DMS153 treated with DMSO at 0.1 percent for 48 hours (cell line): Measurements from ENCODE around the gene EMC7.
"Not testable (repeated sequence)": the region's sequence is repeated elsewhere in the genome, so short reads cannot be mapped to it uniquely, and the experiment has no call there.

Experiments
- DNase-seq: peaks from one replicate; lab custom pipeline; 2025; ENCODE audit not compliant: unreplicated experiment; lab: John Stamatoyannopoulos, UW

Gene EMC7

DNA sequence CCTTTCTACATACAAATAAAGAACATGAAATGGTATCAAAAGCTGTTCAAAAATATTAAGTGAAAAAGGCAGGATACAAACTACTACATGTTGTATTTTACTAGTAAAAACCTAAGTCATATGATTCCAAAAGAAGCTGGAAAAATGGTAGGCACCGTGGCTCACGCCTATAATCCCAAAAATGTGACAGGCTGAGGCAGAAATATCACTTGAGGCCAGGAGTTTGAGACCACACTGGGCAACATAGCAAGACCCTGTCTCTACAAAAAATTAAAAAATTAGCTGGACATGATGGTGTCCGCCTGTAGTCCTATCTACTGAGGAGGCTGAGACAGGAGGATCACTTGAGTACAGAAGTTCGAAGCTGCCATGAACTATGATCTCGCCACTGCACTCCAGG lies 1.7 kb downstream of the EMC7 start:
- no peak for DNase-seq

DNA sequence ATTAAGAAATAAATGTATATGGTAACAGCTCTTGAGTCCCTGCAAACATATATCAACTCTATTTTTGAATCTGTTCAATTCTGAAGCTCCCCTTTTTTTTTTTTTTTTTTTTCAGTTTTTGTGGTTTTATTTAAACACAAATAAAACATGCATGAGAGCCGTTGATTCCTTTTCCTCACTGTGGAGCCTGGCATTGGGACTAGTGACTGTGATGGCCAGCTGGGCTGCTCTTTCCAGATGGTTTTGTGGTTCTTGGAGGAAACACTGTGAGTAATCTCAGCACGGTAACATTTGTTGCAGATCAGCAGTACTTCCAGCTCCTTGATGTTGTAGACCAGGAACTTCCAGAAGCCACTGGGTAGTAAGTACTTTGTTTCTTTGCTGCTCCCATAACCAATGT lies 15.9 kb downstream of the EMC7 start:
- no peak for DNase-seq

DNA sequence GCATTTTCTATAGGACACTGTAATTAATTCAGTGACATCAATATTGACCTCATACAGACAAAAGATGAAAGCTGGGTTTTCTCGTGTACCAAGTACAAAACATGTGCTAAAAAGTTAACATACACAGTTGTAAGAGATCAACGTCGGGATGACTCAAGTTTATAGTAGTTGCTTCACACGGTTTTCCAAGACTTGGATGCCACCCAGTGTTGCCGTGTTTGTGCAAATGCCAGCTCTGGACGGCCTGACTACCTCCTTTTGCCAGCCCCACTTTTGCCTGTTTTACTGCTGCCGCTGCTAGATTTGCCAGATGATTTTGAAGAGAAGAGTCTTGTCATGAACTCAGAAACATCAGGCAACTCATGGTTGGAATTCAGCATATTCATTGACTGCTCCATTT lies 17.6 kb downstream of the EMC7 start:
- DNase-seq = no peak

DNA sequence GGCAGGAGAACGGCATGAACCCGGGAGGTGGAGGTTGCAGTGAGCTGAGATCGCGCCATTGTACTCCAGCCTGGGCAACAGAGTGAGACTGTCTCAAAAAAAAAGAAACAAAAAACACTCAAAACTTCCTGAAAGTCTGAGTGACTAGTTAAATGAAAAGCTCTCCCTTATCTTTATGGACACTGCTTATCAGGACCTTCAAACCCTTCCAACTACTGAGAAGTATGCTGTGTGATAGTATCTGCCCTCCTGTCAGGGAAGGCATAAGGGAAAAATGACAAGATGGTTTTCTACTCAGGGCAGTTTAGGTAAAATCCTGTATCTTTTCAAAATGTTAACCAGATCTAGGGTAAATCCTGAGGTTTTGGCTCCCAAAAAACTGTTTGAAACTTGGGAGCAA lies 21.8 kb downstream of the EMC7 start:
- no peak for DNase-seq

DNA sequence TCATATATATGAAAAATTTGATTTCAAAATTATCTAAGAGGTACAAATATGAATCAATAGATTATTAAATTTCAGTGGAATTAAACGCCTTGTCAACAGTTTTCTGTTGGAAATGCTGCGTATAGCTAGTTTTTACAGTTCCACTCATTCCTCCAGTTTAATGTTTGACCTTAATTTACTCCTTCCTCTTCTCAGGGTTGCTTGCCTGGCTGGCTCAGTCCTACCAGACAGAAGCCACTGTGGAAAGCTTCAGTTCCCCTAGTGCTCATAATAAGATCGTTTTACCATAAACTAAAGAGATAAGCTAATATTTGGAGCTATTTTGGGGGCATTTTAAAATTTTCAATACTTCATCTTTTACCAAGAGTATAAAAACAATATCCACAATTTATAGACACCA lies 22.8 kb downstream of the EMC7 start:
- DNase-seq = no peak

DNA sequence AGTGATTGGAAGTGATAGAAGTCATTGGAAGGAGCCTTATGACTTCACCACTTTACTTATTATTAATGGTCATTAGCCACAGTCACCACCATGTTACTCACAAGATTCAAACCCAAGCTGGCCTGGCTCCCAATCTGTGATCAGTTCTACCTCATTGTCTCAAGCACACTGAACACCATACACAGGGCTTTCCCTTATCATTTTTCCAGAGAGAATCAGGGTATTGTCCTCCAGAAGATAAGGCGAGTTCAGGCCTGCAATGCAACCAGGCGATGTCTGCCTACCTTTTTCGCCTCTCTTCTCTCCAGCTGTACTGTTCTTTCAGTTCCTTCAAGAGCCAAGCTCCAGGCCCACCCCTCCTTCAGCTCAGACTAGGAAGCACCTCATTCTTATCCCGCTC lies 24.9 kb downstream of the EMC7 start:
- no peak for DNase-seq

DNA sequence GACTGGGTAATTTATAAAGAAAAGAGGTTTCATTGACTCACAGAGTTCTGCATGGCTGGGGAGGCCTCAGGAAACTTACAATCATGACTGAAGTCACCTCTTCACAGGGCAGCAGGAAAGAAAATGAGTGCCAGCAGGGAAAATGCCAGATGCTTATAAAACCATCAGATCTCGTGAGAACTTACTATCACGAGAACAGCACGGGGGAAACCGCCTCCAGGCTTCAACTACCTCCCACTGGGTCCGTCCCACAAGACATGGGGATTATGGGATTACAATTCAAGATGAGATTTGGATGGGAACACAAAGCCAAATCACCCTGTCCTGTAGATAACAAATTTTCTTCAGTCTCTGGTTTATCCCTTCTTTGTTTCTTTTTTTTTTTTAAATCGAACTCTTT lies 31.7 kb downstream of the EMC7 start:
- DNase-seq = no peak

DNA sequence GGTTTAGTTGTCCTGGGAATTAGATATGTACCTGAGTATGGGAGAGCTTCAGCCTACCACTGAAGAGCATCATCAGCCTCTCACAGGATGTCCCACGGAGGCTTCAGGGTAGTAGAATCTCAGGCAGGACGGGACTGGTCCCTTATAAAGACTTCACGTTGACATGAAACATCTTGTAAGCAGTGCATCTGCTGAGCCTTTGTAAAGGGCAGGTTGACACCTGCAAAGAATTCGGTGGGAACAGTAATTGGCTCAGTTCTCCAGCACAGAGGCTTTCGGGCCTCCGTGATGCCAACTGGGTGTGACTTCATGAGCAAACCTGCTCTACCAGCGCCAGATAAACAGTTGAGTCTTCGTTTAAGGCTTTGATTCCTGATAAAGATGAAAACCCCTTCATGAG lies 35.7 kb downstream of the EMC7 start:
- DNase-seq = no peak

DNA sequence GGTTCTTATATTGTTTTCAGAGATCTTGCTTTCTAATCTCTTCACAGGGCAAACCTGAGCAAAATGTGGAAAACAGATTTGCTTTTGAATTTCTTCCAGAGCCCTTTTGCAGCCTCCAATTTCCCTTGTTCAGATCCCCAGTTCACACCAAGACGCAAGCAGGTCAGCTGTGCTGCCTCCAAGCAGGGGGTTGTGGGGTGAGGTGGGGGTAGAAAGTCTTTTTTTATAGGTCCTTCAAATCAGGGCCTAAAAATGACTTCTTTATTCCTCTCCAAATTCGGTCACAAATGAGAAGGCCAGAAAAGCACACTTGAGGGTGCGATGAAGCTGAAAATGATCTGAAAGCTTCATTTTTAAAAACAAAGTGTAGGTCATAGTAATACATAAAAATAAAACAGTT lies 36.4 kb downstream of the EMC7 start:
- DNase-seq = no peak

DNA sequence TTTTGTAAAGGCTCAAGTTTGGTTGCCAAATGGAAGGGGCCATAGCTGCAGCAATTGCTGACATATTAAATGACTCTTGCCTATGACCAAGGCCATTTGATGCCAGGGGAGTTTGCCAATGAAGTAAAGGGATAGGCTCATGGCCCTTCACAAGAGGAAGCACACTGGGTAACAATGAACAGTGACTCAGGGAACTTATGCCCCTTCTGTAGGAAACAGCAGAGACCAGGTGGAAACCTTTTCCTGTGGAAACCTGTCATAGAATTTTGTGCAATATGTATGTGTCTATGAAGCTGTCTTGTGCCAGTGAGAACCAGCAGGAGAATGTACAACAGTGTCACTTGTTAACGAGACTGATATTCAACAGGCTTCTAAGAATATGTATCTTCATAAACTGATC lies 37.2 kb downstream of the EMC7 start:
- no peak for DNase-seq

DNA sequence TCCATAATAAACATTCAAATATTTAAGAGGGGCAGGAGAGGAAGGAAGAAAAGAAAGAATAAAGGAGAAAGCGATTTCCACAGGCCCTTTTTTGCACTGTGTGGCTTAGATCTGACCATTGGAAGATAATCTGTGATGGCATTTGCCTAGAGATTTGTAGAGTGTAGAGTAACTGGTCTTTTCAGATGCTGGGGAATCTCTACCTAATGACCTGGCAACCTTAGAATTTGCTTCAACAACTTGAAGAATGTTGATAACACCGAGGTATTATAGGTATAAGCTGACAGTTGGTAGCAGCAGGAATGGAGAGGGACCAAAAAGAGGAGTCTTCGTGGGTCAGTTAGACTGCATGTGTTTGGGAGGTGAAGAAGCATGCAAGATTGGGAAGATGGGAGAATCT lies 41.7 kb downstream of the EMC7 start:
- no peak for DNase-seq

DNA sequence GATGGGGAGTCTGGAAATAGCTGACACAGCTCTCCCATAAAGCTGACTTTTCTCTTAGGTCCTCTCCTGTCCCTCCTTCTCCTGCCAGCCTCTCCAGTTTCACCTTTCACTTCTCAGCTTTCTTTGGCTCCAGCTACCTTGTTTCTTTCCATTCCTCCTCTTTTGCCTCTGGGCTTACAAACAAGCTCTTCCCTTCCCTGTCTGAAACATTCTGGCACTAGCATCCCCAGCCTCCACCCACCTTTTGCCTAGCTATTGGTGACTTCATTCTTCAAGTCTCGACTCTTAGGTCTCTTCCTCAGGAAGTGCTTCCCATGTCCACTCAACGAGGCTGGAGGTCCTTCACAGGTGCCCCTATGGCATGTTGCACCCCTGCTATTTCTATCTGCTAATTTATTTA lies 42.2 kb downstream of the EMC7 start:
- no peak for DNase-seq

DNA sequence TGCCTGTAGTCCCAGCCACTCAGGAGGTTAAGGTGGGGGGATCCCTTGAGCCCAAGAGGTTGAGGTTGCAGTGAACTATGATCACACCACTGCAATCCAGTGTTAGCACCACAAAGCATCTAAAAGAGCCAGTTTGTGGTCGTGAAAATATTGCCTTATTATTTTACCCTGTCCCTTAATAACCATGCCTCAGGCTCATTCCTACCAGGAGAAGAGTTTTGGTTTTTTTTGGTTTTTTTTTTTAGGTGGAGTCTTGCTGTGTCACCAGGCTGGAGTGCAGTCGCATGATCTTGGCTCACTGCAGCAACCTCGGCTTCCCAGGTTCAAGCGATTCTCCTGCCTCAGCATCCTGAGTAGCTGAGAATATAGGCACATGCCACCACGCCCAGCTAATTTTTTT lies 44.8 kb downstream of the EMC7 start:
- DNase-seq = no peak

DNA sequence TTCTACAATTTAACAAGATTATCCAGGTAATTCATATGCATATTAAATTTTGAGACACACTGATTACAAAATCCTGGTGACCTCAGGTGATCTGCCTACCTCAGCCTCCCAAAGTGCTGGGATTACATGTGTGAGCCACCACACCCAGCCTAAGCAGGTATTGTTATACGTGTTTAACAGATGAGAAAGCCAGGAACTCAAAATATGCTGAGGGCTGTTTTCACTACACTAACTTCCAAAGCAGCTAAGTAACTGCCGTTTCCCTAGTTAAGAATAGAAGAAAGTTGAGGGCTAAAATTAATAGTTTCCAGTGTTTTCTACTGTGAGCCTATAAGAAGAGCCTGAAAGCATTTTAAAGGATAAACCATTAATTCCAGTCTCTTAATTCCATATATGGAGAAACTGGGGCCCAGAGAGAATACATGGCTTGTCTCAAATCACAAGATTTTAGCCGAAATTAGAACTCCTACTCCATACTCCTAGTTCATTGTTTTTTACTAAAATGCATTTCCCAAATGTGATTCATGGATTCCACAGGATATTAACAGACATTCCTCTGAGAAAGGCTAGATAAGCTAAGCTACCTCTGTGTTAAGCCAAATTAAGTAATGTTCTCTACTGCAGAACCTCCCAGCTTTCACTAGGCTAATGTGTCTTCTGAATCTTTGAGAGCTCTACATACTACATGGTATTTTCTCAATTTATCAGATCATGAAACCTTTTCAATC lies 45.6 kb downstream of the EMC7 start:
- no peak for DNase-seq

DNA sequence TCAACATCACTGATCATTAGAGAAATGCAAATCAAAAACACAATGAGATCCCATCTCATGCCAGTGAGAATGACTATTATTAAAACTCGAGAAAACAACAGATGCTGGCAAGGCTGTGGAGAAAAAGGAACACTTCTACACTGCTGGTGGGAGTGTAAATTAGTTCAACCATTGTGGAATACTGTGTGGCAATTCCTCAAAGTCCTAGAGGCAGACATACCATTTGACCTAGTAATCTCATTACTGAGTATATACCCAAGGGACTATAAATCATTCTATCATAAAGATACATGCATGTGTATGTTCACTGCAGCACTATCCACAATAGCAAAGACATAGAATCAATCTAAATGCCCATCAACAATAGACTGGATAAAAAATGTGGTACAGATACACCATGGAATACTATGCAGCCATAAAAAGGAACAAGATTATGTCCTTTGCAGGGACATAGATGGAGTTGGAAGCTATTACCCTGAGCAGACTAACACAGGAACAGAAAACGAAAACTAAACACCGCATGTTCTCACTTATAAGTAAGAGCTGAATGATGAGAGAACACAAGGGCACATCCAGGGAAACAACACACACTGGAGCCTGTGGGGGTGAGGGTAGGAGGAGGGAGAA lies 47.5 kb downstream of the EMC7 start:
- DNase-seq = no peak

DNA sequence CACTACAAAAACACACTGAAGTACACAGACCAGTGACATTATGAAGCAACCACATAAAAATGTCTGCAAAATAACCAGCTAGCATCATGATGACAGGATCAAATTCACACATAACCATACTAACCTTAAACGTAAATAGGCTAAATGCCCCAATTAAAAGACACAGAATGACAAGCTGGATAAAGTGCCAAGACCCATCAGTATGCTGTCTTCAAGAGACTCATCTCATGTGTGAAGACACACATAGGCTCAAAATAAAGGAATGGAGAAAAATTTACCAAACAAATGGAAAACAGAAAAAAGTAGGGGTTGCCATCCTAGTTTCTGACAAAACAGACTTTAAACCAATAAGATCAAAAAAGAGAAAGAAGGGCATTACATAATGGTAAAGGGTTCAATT lies 51.3 kb downstream of the EMC7 start:
- DNase-seq = not testable (repeated sequence)

DNA sequence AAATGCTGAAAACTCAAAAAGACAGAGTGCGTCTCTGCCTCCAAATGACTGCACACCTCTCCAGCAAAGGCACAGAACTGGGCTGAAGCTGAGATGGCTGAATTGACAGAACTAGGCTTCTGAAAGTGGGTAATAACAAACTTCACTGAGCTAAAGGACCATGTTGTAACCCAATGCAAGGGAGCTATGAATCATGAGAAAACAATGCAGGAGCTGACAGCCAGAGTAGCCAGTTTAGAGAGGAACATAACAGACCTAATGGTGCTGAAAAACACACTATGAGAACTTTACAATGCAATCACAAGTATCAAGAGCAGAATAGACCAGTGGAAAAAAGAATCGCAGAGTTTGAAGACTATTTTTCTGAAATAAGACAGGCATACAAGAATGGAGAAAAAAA lies 52.5 kb downstream of the EMC7 start:
- no peak for DNase-seq

DNA sequence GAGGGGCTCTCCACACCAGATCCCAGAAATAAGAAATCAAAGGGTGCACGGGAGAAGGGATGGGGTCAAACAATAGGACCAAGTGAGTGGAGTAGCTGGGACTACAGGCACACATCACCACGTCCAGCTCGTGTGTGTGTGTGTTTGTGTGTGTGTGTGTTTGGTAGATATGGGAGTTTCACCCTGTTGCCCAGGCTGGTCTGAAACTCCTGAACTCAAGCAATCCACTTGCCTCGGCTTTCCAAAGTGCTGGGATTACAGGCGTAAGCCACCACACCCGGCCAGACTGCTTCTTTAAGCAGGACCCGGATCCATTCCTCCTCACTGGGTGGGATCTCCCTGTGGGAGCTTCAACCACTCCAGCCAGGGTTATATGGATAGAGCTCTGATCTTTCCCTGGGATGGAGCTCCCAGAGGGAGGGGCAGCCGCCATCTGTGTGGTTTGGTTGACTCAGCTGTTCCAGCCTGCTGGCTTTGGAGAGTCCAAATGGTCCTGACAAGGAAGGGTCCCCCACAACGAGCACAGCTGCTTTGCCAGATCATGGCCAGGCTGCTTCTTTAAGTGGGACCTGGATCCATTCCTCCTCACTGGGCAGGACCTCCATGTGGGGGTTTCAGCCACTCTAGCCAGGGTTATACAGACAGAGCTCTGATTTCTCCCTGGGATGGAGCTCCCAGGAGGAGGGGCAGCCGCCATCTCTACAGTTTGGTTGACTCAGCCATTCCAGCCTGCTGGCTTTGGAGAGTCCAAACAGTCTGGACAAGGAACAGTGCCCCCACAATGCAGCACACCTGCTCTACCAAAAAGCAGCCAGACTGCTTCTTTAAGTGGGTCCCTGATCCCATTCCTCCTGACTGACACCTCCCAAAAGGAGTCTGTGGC lies 53.5 kb downstream of the EMC7 start:
- DNase-seq = no peak

DNA sequence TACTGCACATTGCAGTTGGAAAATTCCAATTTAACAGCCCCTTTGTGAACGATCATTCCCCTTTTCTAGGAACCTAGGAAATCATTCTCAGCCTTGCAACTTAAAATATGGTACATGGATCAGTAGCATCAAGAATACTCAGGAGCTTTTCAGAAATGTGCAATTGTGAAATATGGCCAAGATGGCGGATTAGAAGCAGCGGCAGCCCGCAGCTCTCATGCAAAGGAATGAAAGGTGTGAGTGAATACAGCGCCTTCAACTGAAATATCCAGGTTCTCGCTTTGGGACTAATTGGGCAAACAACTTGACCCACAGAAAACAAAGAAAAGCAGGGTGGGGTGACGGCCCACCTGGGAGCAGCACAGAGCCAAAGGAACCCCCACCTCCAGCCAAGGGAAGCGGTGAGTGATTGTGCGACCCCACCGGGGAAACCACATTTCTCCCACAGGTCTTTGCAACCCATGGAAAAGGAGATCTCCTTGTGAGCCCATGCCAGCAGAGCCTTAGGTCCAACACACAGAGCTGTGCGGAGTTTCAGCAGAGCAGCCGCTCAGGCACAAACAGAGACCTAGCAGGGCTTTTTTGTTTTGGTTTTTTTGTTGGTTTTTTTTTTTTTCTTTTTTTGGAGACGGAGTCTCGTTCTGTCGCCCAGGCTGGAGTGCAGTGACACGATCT lies 55.1 kb downstream of the EMC7 start:
- no peak for DNase-seq

DNA sequence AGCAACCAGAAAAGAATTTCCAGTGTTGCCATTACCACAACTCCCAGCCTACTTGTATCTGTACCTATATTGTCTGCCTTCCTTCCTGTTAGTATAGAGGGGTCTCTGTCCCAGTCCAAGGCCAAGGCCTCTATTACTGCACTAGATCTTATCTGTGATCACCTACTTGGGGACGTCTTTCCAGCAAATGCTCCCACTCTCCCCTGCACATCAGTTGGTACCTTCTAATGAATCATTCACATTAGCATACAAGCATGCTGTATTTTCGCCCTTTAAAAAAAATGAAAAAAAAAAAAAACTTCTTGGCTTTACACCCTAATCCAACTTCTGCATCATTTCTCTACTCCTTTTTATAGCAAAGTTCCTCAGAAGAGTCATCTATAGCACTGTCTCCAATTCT lies 57.8 kb downstream of the EMC7 start:
- DNase-seq = no peak

DNA sequence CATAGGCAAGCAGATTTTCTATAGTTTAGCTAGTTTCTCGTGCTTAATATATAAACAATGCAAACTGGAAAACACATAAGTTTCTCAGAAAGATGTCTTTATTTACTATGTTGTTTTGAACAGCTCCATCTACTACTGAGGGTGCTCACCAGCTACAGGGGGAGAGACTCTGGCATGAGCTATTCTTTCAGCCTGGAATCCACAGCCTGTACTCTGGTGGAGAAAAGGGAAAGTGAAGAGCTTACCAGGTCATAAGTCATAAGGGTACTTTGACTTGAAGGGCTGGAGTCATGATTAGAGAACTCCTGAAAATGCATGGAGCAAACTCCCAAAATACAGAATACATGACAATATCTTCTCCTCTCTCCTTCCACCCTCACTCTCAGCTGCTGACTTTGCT lies 58.3 kb downstream of the EMC7 start:
- DNase-seq = no peak

DNA sequence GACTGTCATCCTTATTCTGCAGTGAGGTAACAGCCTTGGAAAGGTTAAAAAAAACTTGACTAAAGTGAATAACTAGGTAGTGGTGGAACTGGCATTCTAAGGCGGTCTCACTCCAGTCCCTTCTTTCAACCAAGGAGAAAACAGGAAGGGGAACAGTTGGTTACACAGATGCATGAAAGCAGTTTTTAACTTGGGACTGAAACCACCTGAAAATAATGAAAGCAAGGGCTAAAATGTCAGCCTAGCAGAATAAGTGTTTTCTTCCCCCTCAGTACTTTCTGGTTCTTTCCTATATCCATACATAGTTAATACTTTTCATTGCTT lies 61.9 kb downstream of the EMC7 start:
- DNase-seq = no peak
